Left ventricle myocardium inferior (tissue), 1 donor: ENCODE data around the gene FES. TPM values are rescaled to one million over a fixed set of nuclear protein-coding genes. Genes with fewer than 3 reads are reported as not detected.

ENCODE experiments used
- DNase-seq: peaks from one replicate; pipeline ENCODE4 v3.0.0-alpha.2; 2020
- H3K27ac ChIP-seq: fragments of 200-600 bp; replicated peaks from 2 replicates; pipeline ENCODE4 v1.8.0; 2021
- H3K27me3 ChIP-seq: fragments of 200-600 bp; 2 replicates; pipeline ENCODE4 v1.8.0; 2021; ENCODE audit warnings: low read depth
- H3K36me3 ChIP-seq: fragments of 200-600 bp; 2 replicates; pipeline ENCODE4 v1.8.0; 2021
- H3K4me1 ChIP-seq: fragments of 200-600 bp; 2 replicates; pipeline ENCODE4 v1.8.0; 2021
- H3K4me3 ChIP-seq: fragments of 200-600 bp; 2 replicates; pipeline ENCODE4 v1.8.0; 2021; ENCODE audit warnings: mild to moderate bottlenecking, moderate library complexity
- H3K9me3 ChIP-seq: fragments of 200-600 bp; replicated peaks from 2 replicates; pipeline ENCODE4 v1.8.0; 2021
- CTCF ChIP-seq: fragments of 200-600 bp; IDR thresholded peaks from 2 replicates; pipeline ENCODE4 v1.8.0; 2021; ENCODE audit warnings: antibody characterized with exemption, mild to moderate bottlenecking, borderline replicate concordance
- intact Hi-C: fragments of 100-400 bp; cut with micrococcal nuclease; formaldehyde crosslinking; loops from one replicate; pipeline ENCODE4 v1.11.0; 2022
- long read RNA-seq: library from polyadenylated mRNA; unstranded; transcript quantifications from one replicate; pipeline ENCODE4 v2.0.0, GENCODE V29; 2021
- total RNA-seq: library from RNA; stranded (reverse); fragmentation: NEBNext Ultra II Directional; extraction: Animal tissue kit (Norgen Biotek cat#: 25700); gene quantifications from one replicate; pipeline ENCODE4 v1.2.1, GENCODE V29; 2021
- donor health status: DM: no; HTN: yes; CAD: no; lungs with severe emphysema.

Gene FES
- total RNA-seq: 11.9 TPM
- long read RNA-seq, transcript FES-201 (19 exons, 2,829 nt): major isoform, 13 of 34 reads
- long read RNA-seq, partial matches to known transcripts: 2 of 34 reads
- long read RNA-seq, other reads (novel, unspliced or antisense): 19 of 34 reads

GRCh38 chr15:90883976-90884718 is at the start of gene FES:
Gene FES, plus strand, starts transcription at chr15:90884504. Its CDS starts 542 bp downstream, at chr15:90885046.
- peak within 1 kb of the TSS; percentile 98 for H3K27ac ChIP-seq
- DNase-seq: peak; percentile 81
- no peaks in the 10 kb centered on the region for H3K9me3 ChIP-seq
- peaks cover 60% of the 10 kb centered on the region for H3K4me1 ChIP-seq
- intact Hi-C loops: no loop called here
- no peak for TF ChIP-seq CTCF
- peaks cover 51% of the 10 kb centered on the region for H3K36me3 ChIP-seq
- H3K27me3 ChIP-seq: no peaks in the 10 kb centered on the region
- H3K4me3 ChIP-seq: peak within 1 kb of the TSS; percentile 81

- Histone ChIP-seq H3K36me3 (no peaks in the 10 kb centered on the region), H3K9me3 (no peaks in the 10 kb centered on the region), H3K4me3 (no peak overlapping the region), H3K27ac (no peak overlapping the region), H3K4me1 (peaks cover 6% of the 10 kb centered on the region), H3K27me3 (no peaks in the 10 kb centered on the region)
- intact Hi-C loops: no loop called here
- TF ChIP-seq CTCF: no peak
- DNase-seq: no peak
These were observed 49.7 kb upstream of the FES start for GRCh38 chr15:90834626-90835025.

- no peaks in the 10 kb centered on the region for H3K9me3 ChIP-seq
- no peaks in the 10 kb centered on the region for H3K36me3 ChIP-seq
- no peak for DNase-seq
- H3K27ac ChIP-seq: no peak overlapping the region
- intact Hi-C loops: no loop called here
- H3K27me3 ChIP-seq: no peaks in the 10 kb centered on the region
- peaks cover 6% of the 10 kb centered on the region for H3K4me1 ChIP-seq
- no peak for TF ChIP-seq CTCF
- no peak overlapping the region for H3K4me3 ChIP-seq
These were observed 47.9 kb upstream of the FES start for GRCh38 chr15:90836296-90836871.

GRCh38 chr15:90837094-90837493 is 47.2 kb upstream of the FES start:
- Histone ChIP-seq H3K27ac (no peak overlapping the region), H3K4me1 (peaks cover 6% of the 10 kb centered on the region), H3K27me3 (no peaks in the 10 kb centered on the region), H3K4me3 (no peak overlapping the region), H3K36me3 (no peaks in the 10 kb centered on the region), H3K9me3 (no peaks in the 10 kb centered on the region)
- intact Hi-C loops: no loop called here
- DNase-seq: no peak
- no peak for TF ChIP-seq CTCF

- DNase-seq: no peak
- Histone ChIP-seq H3K27me3 (no peaks in the 10 kb centered on the region), H3K27ac (no peak overlapping the region), H3K4me3 (no peak overlapping the region), H3K9me3 (no peaks in the 10 kb centered on the region), H3K36me3 (no peaks in the 10 kb centered on the region), H3K4me1 (peaks cover 6% of the 10 kb centered on the region)
- no peak for TF ChIP-seq CTCF
- intact Hi-C loops: no loop called here
These were observed 46.2 kb upstream of the FES start for GRCh38 chr15:90838139-90838538.
